ENCODE results near the gene GEMIN7.
"Not testable (repeated sequence)": the region's sequence is repeated elsewhere in the genome, so short reads cannot be mapped to it uniquely, and the experiment has no call there.

Gene GEMIN7

GRCh38 chr19:45103156-45103507 is 24.1 kb downstream of the GEMIN7 start:
- Histone ChIP-seq H3K9me3 (ENCODE audit: severe bottlenecking) (no peaks in the 10 kb centered on the region), H3K4me3 (ENCODE audit: severe bottlenecking) (no peak overlapping the region), H3K4me1 (ENCODE audit: insufficient read depth, poor library complexity, severe bottlenecking) (peaks cover 17% of the 10 kb centered on the region), H3K27me3 (ENCODE audit: insufficient read depth, poor library complexity, severe bottlenecking) (no peaks in the 10 kb centered on the region), H3K36me3 (ENCODE audit: low read depth) (no peaks in the 10 kb centered on the region; the same call in 1 of the 2 replicates), H3K27ac (ENCODE audit: poor library complexity, severe bottlenecking) (no peak overlapping the region)
- DNase-seq (ENCODE audit: low spot score) (no peak), ATAC-seq (ENCODE audit: low read depth) (no peak)
- no peak for TF ChIP-seq CTCF (IDR thresholded peaks at IDR 0.05; ENCODE audit: poor library complexity, severe bottlenecking)

GRCh38 chr19:45103508-45104319 is 24.7 kb downstream of the GEMIN7 start:
- ATAC-seq (ENCODE audit: low read depth), result no peak

GRCh38 chr19:45104658-45105349 is 25.7 kb downstream of the GEMIN7 start:
- no peak overlapping the region for H3K27ac ChIP-seq (ENCODE audit: poor library complexity, severe bottlenecking)
- DNase-seq (ENCODE audit: low spot score) (no peak), ATAC-seq (ENCODE audit: low read depth) (no peak)
- peaks cover under 1% of the 10 kb centered on the region for H3K4me1 ChIP-seq (ENCODE audit: insufficient read depth, poor library complexity, severe bottlenecking)
- no peaks in the 10 kb centered on the region; the same call in 1 of the 2 replicates for H3K36me3 ChIP-seq (ENCODE audit: low read depth)
- H3K9me3 ChIP-seq (ENCODE audit: severe bottlenecking), result no peaks in the 10 kb centered on the region
- no peak for TF ChIP-seq CTCF (IDR thresholded peaks at IDR 0.05; ENCODE audit: poor library complexity, severe bottlenecking)
- no peak overlapping the region for H3K4me3 ChIP-seq (ENCODE audit: severe bottlenecking)
- H3K27me3 ChIP-seq (ENCODE audit: insufficient read depth, poor library complexity, severe bottlenecking), result no peaks in the 10 kb centered on the region

More at GRCh38 chr19:45103508-45104319, 24.7 kb downstream of the GEMIN7 start:
- no peaks in the 10 kb centered on the region for H3K27me3 ChIP-seq (ENCODE audit: insufficient read depth, poor library complexity, severe bottlenecking)
- no peak overlapping the region for H3K27ac ChIP-seq (ENCODE audit: poor library complexity, severe bottlenecking)
- no peaks in the 10 kb centered on the region for H3K9me3 ChIP-seq (ENCODE audit: severe bottlenecking)
- no peak for TF ChIP-seq CTCF (IDR thresholded peaks at IDR 0.05; ENCODE audit: poor library complexity, severe bottlenecking)
- peaks cover 11% of the 10 kb centered on the region for H3K4me1 ChIP-seq (ENCODE audit: insufficient read depth, poor library complexity, severe bottlenecking)
- no peak overlapping the region for H3K4me3 ChIP-seq (ENCODE audit: severe bottlenecking)
- no peaks in the 10 kb centered on the region; the same call in 1 of the 2 replicates for H3K36me3 ChIP-seq (ENCODE audit: low read depth)
- no peak for DNase-seq (ENCODE audit: low spot score)

GRCh38 chr19:45106363-45106762 is 27.3 kb downstream of the GEMIN7 start:
- not testable (repeated sequence) for H3K9me3 ChIP-seq (ENCODE audit: severe bottlenecking); H3K4me3 ChIP-seq (ENCODE audit: severe bottlenecking); H3K4me1 ChIP-seq (ENCODE audit: insufficient read depth, poor library complexity, severe bottlenecking); H3K36me3 ChIP-seq (ENCODE audit: low read depth); ATAC-seq (ENCODE audit: low read depth); H3K27me3 ChIP-seq (ENCODE audit: insufficient read depth, poor library complexity, severe bottlenecking); DNase-seq (ENCODE audit: low spot score); H3K27ac ChIP-seq (ENCODE audit: poor library complexity, severe bottlenecking)

GRCh38 chr19:45107621-45108150 is 28.6 kb downstream of the GEMIN7 start:
- DNase-seq (ENCODE audit: low spot score), result no peak
- no peak overlapping the region for H3K4me3 ChIP-seq (ENCODE audit: severe bottlenecking)
- H3K9me3 ChIP-seq (ENCODE audit: severe bottlenecking), result no peaks in the 10 kb centered on the region
- no peaks in the 10 kb centered on the region for H3K4me1 ChIP-seq (ENCODE audit: insufficient read depth, poor library complexity, severe bottlenecking)
- ATAC-seq (ENCODE audit: low read depth), result no peak
- H3K27ac ChIP-seq (ENCODE audit: poor library complexity, severe bottlenecking), result no peak overlapping the region
- no peaks in the 10 kb centered on the region for H3K27me3 ChIP-seq (ENCODE audit: insufficient read depth, poor library complexity, severe bottlenecking)
- no peaks in the 10 kb centered on the region for H3K36me3 ChIP-seq (ENCODE audit: low read depth)
- TF ChIP-seq CTCF (IDR thresholded peaks at IDR 0.05; ENCODE audit: poor library complexity, severe bottlenecking), result no peak
